Measurements from ENCODE around the gene LRRC70.

Gene LRRC70

DNA sequence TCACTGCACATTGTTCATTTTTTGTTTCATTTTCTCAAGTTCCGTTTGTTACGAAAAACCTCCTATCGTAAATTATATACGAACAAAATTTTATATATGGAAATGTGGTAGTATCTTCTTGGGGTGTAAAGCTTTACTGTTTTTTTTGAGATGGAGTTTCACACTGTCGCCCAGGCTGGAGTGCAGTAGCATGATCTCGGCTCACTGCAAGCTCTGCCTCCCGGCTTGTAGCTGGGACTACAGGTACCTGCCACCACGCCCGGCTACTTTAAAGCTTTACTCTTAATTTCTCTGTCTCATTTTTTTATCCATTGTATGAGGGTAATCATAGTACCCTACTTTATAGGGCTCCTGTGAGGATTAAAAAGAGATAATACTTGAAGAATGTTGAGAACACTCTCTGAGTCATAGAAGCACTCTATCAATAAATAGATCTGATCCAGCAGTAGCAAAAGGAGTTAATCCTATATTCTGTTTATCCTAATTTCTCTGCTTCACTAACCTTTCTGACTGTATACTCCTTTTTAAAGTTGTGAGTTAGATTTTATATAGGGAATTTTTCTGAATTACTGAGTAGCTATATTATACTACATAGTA, 5.6 kb upstream of the LRRC70 start:
- no peak for ATAC-seq (ENCODE audit: low read depth)
- no peak for TF ChIP-seq CTCF (IDR thresholded peaks at IDR 0.05; ENCODE audit: poor library complexity, severe bottlenecking)
- Histone ChIP-seq H3K27me3 (ENCODE audit: insufficient read depth, poor library complexity, severe bottlenecking) (no peaks in the 10 kb centered on the region), H3K36me3 (ENCODE audit: low read depth) (peaks cover 6% of the 10 kb centered on the region; the same call in 1 of the 2 replicates), H3K27ac (ENCODE audit: poor library complexity, severe bottlenecking) (no peak overlapping the region), H3K4me1 (ENCODE audit: insufficient read depth, poor library complexity, severe bottlenecking) (no peaks in the 10 kb centered on the region), H3K4me3 (ENCODE audit: severe bottlenecking) (no peak overlapping the region), H3K9me3 (ENCODE audit: severe bottlenecking) (peaks cover 2% of the 10 kb centered on the region)
- no peak for DNase-seq (ENCODE audit: low spot score)

- no peak for ATAC-seq (ENCODE audit: low read depth)
- peaks cover 14% of the 10 kb centered on the region; the same call in 1 of the 2 replicates for H3K36me3 ChIP-seq (ENCODE audit: low read depth)
- no peaks in the 10 kb centered on the region for H3K27me3 ChIP-seq (ENCODE audit: insufficient read depth, poor library complexity, severe bottlenecking)
- H3K4me3 ChIP-seq (ENCODE audit: severe bottlenecking): no peak overlapping the region
- H3K27ac ChIP-seq (ENCODE audit: poor library complexity, severe bottlenecking): no peak overlapping the region
- TF ChIP-seq CTCF (IDR thresholded peaks at IDR 0.05; ENCODE audit: poor library complexity, severe bottlenecking): no peak
- DNase-seq (ENCODE audit: low spot score): no peak
- H3K9me3 ChIP-seq (ENCODE audit: severe bottlenecking): no peaks in the 10 kb centered on the region
- H3K4me1 ChIP-seq (ENCODE audit: insufficient read depth, poor library complexity, severe bottlenecking): no peaks in the 10 kb centered on the region
Observed at GRCh38 chr5:62574599-62574998, 4.0 kb upstream of the LRRC70 start.

GRCh38 chr5:62575066-62575465, 3.6 kb upstream of the LRRC70 start:
- Histone ChIP-seq H3K27ac (ENCODE audit: poor library complexity, severe bottlenecking) (no peak overlapping the region), H3K9me3 (ENCODE audit: severe bottlenecking) (no peaks in the 10 kb centered on the region), H3K36me3 (ENCODE audit: low read depth) (peaks cover 16% of the 10 kb centered on the region; the same call in 1 of the 2 replicates), H3K27me3 (ENCODE audit: insufficient read depth, poor library complexity, severe bottlenecking) (no peaks in the 10 kb centered on the region), H3K4me1 (ENCODE audit: insufficient read depth, poor library complexity, severe bottlenecking) (no peaks in the 10 kb centered on the region), H3K4me3 (ENCODE audit: severe bottlenecking) (no peak overlapping the region)
- no peak for TF ChIP-seq CTCF (IDR thresholded peaks at IDR 0.05; ENCODE audit: poor library complexity, severe bottlenecking)
- DNase-seq (ENCODE audit: low spot score) (no peak), ATAC-seq (ENCODE audit: low read depth) (no peak)

GRCh38 chr5:62575489-62575888, 3.1 kb upstream of the LRRC70 start:
- Histone ChIP-seq H3K27me3 (ENCODE audit: insufficient read depth, poor library complexity, severe bottlenecking) (no peaks in the 10 kb centered on the region), H3K4me1 (ENCODE audit: insufficient read depth, poor library complexity, severe bottlenecking) (no peaks in the 10 kb centered on the region), H3K27ac (ENCODE audit: poor library complexity, severe bottlenecking) (no peak overlapping the region), H3K4me3 (ENCODE audit: severe bottlenecking) (no peak overlapping the region), H3K9me3 (ENCODE audit: severe bottlenecking) (no peaks in the 10 kb centered on the region), H3K36me3 (ENCODE audit: low read depth) (peaks cover 16% of the 10 kb centered on the region; the same call in 1 of the 2 replicates)
- ATAC-seq (ENCODE audit: low read depth): no peak
- DNase-seq (ENCODE audit: low spot score): no peak
- no peak for TF ChIP-seq CTCF (IDR thresholded peaks at IDR 0.05; ENCODE audit: poor library complexity, severe bottlenecking)

- no peak overlapping the region for H3K27ac ChIP-seq (ENCODE audit: poor library complexity, severe bottlenecking)
- no peak overlapping the region for H3K4me3 ChIP-seq (ENCODE audit: severe bottlenecking)
- no peak for TF ChIP-seq CTCF (IDR thresholded peaks at IDR 0.05; ENCODE audit: poor library complexity, severe bottlenecking)
- DNase-seq (ENCODE audit: low spot score) (no peak), ATAC-seq (ENCODE audit: low read depth) (no peak)
- H3K27me3 ChIP-seq (ENCODE audit: insufficient read depth, poor library complexity, severe bottlenecking): no peaks in the 10 kb centered on the region
- peaks cover 16% of the 10 kb centered on the region; the same call in 1 of the 2 replicates for H3K36me3 ChIP-seq (ENCODE audit: low read depth)
- no peaks in the 10 kb centered on the region for H3K9me3 ChIP-seq (ENCODE audit: severe bottlenecking)
- no peaks in the 10 kb centered on the region for H3K4me1 ChIP-seq (ENCODE audit: insufficient read depth, poor library complexity, severe bottlenecking)
Observed at GRCh38 chr5:62576570-62577170, 1.9 kb upstream of the LRRC70 start.

Data from RWPE2 (cell line).